ACHN (cell line): ENCODE results near the gene KCNK16.

ENCODE experiments used
- DNase-seq: peaks from one replicate; pipeline ENCODE4 v3.0.0-alpha.2; 2015
- in situ Hi-C: cut with HindIII; loops from 2 replicates; pipeline ENCODE4 v1.10.0; 2017; ENCODE audit warnings: low sequenced_read_pairs, low pct_ligation_motif_present, low pct_unique_long_range_greater_than_20kb

The KCNK16 gene

GRCh38 chr6:39314273-39314795, 8.2 kb downstream of the KCNK16 start, which contains the start of gene KCNK17:
TSS of gene KCNK17 (minus strand) at chr6:39314419. CDS start at chr6:39314320, 99 bp downstream.
- DNase-seq, result no peak
- in situ Hi-C loops, result no loop called here

DNA sequence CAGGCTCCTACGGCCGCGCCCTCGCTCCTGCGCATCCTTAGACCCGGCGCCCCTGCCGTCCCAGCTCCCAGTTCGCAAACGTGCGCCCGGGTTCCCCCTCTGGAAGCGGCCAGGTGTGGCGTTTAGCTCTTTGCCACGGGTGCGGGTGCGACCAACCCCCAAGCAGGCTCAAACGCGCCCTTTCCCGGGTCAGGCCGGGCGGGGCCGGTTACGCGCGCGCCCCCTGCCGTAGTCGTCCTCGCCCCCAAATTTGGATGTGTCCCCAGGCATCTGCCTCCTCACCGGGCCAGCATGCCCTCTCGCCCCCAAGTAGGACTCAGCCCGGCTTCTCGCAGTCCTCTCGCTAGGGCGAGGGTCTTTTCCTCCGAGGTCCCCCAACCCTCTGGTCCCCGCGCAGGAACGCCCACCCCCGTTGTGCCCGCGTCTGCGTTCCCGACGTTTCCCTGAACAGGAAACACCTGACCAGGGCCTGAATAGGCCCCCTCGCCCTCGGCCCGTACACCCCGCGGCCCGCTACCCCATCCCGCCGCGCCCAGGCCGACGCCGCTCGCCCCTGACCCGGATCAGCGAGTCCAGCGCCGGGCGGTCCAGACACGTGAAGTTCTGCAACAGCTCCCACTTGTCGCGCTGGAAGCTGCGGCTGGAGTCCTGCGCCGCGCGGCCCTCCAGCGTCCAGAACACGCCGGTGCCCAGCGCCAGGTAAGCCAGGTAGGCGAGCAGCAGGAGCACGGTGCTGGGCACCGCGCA, 8.8 kb downstream of the KCNK16 start:
- DNase-seq, result no peak
- in situ Hi-C loops, result no loop called here

GRCh38 chr6:39312912-39313525, 9.5 kb downstream of the KCNK16 start:
- in situ Hi-C loops, result no loop called here
- no peak for DNase-seq

GRCh38 chr6:39310542-39310941, 12.0 kb downstream of the KCNK16 start:
- in situ Hi-C loops, result no loop called here

DNA sequence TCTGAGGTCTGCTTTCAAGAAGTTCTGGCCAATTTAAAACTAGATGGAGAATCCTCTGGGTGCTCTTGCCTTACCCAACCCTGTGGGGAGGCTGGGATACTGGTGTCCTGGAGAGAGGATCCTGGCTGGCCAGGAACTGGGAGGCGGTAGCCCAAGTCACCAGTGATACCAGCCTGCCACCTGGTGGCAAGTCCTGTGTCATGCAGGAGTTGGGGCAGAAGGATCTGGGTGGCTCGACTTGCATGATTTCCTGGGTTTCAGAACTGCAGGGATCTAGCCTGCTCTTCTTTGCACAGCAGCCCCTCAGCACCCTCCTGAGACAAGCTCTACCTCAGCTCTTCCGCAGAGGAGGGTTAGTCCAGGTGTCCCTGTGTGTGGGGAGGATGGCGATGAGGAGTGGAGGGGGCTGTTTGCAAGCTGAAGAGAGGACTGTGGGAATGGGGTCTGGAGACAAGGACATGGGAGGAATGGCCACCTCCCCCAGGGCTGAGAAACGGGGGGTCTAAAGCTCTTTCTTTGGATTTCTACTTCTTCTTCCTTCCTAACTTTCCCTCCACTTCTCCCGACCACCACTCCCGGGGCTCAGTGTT, 12.5 kb downstream of the KCNK16 start:
- DNase-seq, result peak; percentile 55
- in situ Hi-C loops, result no loop called here

More at GRCh38 chr6:39310542-39310941, 12.0 kb downstream of the KCNK16 start:
- DNase-seq, result no peak

DNA sequence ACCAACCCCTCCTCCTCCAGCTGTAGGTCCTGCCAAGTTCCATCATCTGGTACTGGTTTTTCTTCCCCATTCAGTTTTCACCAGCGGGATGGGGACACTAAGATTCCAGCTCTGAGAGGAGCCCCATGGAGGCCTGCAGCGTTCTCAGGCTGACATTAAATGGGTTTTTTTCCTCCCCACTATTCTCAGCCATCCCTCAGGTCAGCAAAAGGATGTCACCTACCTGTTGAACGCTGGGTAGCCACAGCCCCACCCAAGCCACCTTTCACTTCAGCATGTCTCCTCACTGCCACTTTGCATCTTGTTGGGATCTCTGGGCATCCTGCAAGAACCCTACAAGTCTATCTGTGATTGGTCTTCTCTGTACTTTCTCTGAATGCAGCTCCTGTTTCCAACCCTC, 15.0 kb downstream of the KCNK16 start:
- in situ Hi-C loops, result no loop called here

DNA sequence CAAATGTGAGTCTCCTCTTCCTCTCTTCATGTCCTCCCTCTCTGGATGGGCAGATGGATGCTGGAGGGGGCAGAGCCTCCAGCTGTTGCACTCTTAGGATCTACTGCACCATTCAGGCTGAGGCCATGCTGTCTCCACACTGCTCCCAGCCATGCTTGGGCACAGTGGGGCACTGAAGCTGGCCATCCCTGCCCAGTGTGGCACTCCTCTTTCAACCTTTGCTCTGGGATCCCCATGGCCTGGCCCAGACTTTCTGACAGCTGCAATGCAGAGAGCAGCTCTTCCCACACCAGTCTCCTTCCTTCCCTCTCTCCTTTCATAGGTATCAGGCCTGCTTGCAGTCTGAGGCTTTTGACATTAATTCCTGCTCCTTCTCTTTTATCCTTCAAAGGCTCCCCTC, 17.6 kb downstream of the KCNK16 start:
- no peak for DNase-seq
- in situ Hi-C loops, result no loop called here

More for the DNA sequence above, 15.0 kb downstream of the KCNK16 start:
- DNase-seq, result no peak

- in situ Hi-C loops, result no loop called here
- no peak for DNase-seq
Observed at GRCh38 chr6:39303425-39304153, 18.9 kb downstream of the KCNK16 start.

DNA sequence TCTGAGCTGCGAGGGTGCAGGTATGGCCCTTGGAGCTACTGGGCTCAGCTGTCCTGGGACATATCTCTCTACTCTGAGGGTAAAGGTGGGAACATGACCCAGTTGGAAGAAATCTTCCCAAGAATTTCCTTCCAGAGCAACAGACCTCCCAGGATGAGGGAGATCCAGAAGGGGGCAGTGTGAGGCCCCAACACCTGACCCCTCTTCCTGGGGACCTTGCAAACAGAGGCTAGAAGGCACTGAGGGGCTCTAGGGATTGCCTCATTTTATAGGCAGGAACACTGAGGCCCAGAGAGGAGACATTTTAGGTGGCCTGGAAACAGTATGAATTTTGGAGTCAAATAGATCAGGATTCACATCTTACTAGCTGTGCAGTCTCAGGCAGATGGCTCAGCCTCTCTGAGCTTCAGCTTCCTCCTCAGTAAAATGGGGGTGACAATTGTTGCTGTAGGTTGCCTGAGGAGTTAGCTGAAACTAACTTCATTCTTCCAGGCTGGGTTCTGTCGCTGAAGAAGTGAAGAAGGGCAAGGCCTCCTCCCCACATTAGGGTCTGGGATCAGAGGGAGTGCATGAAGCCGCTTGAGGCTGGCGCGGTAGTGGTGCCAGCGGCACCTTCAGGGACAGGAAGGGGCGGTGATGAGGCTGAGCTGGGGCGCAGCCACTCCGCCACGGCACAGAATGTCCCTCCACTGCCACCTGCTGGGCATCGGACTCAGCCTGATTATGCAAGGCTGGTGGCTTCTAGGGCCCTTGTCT, 19.7 kb downstream of the KCNK16 start:
- in situ Hi-C loops, result no loop called here
- peak; percentile 70 for DNase-seq

DNA sequence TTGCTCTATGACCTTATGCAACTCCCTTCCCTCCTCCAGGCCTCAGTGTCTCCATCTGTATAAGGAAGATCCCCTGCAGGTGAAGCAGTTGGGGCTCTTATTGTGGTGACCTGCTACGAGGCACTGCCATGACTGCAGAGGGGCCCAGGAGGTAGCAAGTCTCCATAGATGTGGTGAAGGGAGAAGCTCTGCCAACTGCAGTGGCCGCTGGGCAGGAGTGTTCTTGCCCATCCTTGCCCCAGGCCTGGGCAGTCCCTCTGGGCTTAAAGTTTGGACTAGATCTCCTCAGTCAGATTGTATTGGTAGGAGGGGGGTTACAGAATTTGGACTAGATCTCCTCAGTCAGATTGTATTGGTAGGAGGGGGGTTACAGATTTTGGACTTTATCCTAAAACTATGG, 20.5 kb downstream of the KCNK16 start:
- no peak for DNase-seq
- in situ Hi-C loops, result no loop called here

GRCh38 chr6:39301606-39302005, 20.9 kb downstream of the KCNK16 start:
- DNase-seq, result no peak
- in situ Hi-C loops, result no loop called here

GRCh38 chr6:39300739-39301138, 21.8 kb downstream of the KCNK16 start:
- in situ Hi-C loops, result no loop called here
- DNase-seq, result no peak

DNA sequence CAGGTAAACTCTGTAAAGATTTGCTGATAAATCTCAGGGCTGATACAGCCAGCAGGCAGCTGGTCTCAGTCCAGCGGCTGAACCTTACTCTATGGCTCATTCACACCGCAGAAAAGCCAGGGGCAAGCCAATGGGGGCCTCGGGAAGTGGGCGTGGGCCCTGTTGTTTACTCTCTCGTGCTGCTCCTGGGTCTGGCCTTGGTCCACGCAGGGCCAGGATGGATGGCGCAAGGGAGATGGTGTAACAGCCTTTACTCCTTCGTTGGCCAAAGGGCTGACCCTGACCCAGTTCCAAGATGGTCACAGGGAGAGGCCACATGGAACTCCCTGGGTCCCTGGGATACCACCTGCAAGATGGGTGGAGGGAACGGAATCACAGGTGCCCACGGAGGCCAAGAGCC, 24.4 kb downstream of the KCNK16 start:
- in situ Hi-C loops, result no loop called here
- no peak for DNase-seq

DNA sequence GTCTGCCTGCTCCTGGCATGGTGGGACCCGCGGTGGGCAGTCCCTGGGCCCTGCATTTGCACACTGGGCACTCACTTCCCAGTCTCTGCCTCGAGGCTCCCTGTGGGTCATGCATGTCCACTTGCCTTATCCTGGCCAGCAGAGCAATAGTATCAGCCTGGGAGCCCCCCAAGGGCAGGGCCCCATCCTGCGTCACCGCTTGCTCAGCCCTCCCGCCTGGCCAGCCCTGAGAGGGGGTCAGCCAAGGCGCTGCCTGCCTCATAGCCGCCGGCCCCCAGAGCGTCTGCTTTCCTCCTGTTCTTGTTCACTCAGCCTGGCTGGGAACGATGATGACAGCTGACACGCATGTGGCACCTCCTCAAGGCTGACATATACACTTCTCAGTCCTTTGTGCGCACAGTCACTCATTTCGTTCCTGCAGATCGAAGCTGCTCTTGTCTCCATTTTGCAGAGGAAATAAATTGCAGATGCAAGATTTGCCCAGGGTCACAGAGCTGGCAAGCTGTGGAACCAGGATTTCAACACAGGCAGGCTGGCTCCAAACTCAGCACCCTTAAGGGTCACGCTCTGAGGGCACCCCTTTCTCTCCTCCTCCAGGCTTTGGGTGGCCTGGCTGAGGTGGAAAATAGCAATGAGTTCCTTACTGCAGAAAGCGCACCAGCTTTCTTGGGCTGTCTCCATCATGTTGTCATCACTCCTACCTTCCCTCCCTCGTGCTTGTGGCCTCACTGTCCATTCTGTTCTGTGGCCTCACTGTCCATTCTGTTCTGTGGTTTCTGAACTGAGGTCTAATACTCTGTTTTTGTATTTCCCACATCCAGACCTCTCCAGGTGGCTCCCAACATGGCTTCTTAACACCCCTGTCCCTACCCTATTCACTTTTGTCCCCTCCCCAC, 25.5 kb downstream of the KCNK16 start:
- in situ Hi-C loops, result no loop called here
- DNase-seq, result no peak

GRCh38 chr6:39295611-39296011, 26.9 kb downstream of the KCNK16 start:
- in situ Hi-C loops, result no loop called here
- no peak for DNase-seq

DNA sequence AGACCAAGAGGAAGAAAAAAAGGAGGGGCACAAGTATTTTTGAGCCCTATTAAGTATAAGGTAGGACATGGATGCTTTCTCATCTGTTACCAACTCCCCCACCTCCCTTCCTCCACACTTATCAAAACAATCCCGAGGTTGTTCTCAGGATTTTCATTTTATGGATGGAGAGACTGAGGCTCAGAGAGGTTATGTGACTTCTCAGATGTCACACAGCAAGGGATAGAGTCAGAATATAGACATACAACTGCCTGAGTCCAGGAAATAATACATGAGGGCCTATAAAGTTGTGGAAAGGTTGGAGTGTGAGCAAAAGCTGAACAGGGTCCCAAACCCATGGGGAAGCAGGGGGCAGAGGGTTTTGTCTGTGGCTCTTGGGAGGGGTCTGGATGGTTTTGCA, 27.6 kb downstream of the KCNK16 start:
- no peak for DNase-seq
- in situ Hi-C loops, result no loop called here

DNA sequence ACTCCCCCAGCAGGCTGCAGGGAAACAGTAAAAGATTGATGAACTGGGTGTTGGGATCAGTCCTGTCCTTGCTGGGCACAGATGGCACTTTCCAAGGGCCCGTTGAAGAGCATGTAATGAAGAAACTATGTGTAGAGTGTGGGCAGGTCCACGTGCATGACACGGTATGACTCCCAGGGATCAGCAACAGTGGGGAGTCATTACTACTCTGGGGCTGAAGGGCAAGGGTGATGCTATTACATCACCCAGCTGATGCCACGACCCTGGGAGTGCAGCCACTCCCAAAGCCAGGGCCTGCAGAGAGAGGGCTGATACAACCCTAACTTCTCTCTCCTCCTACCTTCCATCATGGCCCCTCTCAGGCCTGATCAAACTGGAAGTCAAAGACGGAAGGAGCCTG, 28.4 kb downstream of the KCNK16 start:
- no peak for DNase-seq

More for the DNA sequence above, 28.4 kb downstream of the KCNK16 start:
- in situ Hi-C loops, result no loop called here
